HG03097 (cell line): ENCODE data around the gene TRAM2.
A peak's percentile ranks its signal among the peaks of the same experiment; 100 is the strongest.

Experiments used
- ATAC-seq: cut with Tn5 transposase; IDR thresholded peaks from one replicate; pipeline ENCODE4 v1.9.1; 2021; ENCODE audit not compliant: unreplicated experiment, low FRiP score

The TRAM2 gene

GRCh38 chr6:52577022-52577777, at the start of gene TRAM2:
TSS of gene TRAM2 (minus strand) at chr6:52577060. CDS start at chr6:52576915, 145 bp downstream.
- peak; percentile 47 for ATAC-seq

- ATAC-seq, result no peak
These were observed 46.0 kb upstream of the TRAM2 start for GRCh38 chr6:52622810-52623209.

GRCh38 chr6:52621631-52622030, 44.8 kb upstream of the TRAM2 start:
- no peak for ATAC-seq

GRCh38 chr6:52620906-52621190, 44.0 kb upstream of the TRAM2 start:
- ATAC-seq, result no peak

GRCh38 chr6:52620055-52620905, 43.4 kb upstream of the TRAM2 start:
- ATAC-seq, result no peak

GRCh38 chr6:52617087-52617486, 40.2 kb upstream of the TRAM2 start:
- ATAC-seq, result no peak

GRCh38 chr6:52616059-52616690, 39.3 kb upstream of the TRAM2 start:
- ATAC-seq, result no peak

- no peak for ATAC-seq
These were observed 35.6 kb upstream of the TRAM2 start for GRCh38 chr6:52612336-52613054.

- ATAC-seq, result no peak
These were observed 35.0 kb upstream of the TRAM2 start for GRCh38 chr6:52611833-52612232.

- no peak for ATAC-seq
These were observed 34.0 kb upstream of the TRAM2 start for GRCh38 chr6:52610745-52611355.

GRCh38 chr6:52610011-52610410, 33.2 kb upstream of the TRAM2 start:
- no peak for ATAC-seq

GRCh38 chr6:52605610-52606185, 28.8 kb upstream of the TRAM2 start:
- ATAC-seq, result no peak

- no peak for ATAC-seq
These were observed 26.3 kb upstream of the TRAM2 start for GRCh38 chr6:52603000-52603795.

GRCh38 chr6:52598824-52599190, 21.9 kb upstream of the TRAM2 start:
- no peak for ATAC-seq

GRCh38 chr6:52598123-52598823, 21.4 kb upstream of the TRAM2 start:
- no peak for ATAC-seq

- no peak for ATAC-seq
These were observed 20.9 kb upstream of the TRAM2 start for GRCh38 chr6:52597738-52598122.

- no peak for ATAC-seq
These were observed 19.6 kb upstream of the TRAM2 start for GRCh38 chr6:52596371-52597028.

- peak; percentile 58 for ATAC-seq
These were observed 18.9 kb upstream of the TRAM2 start for GRCh38 chr6:52595796-52596130.
